WERI-Rb-1 (cell line): ENCODE results near the gene LRRC37A3.

ENCODE experiments used
- DNase-seq: peaks from one replicate; pipeline ENCODE4 v3.0.0-alpha.2; 2020
- H3K27ac ChIP-seq: fragments of 250-450 bp; sonication (Bioruptor Pico); 2 replicates; pipeline ENCODE4 v1.5.1; 2020; ENCODE audit warnings: mild to moderate bottlenecking, moderate library complexity
- H3K27me3 ChIP-seq: fragments of 250-450 bp; sonication (Bioruptor Pico); 2 replicates; pipeline ENCODE4 v1.5.1; 2021; ENCODE audit warnings: mild to moderate bottlenecking, low read depth, moderate library complexity; ENCODE audit not compliant: insufficient read depth, severe bottlenecking
- H3K36me3 ChIP-seq: fragments of 250-450 bp; sonication (Bioruptor Pico); 2 replicates; pipeline ENCODE4 v1.5.1; 2020; ENCODE audit warnings: mild to moderate bottlenecking, moderate library complexity
- H3K4me3 ChIP-seq: 2 replicates; pipeline ENCODE4 v1.5.1; 2011; ENCODE audit warnings: low read depth, mild to moderate bottlenecking, control low read depth, low read length
- H3K9me3 ChIP-seq: fragments of 250-450 bp; sonication (Bioruptor Pico); 2 replicates; pipeline ENCODE4 v1.5.1; 2021; ENCODE audit warnings: mild to moderate bottlenecking, moderate library complexity; ENCODE audit not compliant: severe bottlenecking
- CTCF ChIP-seq: IDR thresholded peaks from 2 replicates; pipeline ENCODE4 v1.5.1; 2011; ENCODE audit warnings: low read depth, mild to moderate bottlenecking, control low read depth, inconsistent platforms, low read length

Gene LRRC37A3

GRCh38 chr17:64950871-64951270, 31.6 kb upstream of the LRRC37A3 start:
- DNase-seq, result no peak
- H3K4me3 ChIP-seq, result no peak overlapping the region

GRCh38 chr17:64947152-64947551, 27.9 kb upstream of the LRRC37A3 start:
- DNase-seq, result no peak
- H3K27me3 ChIP-seq, result no peaks in the 10 kb centered on the region
- TF ChIP-seq CTCF, result no peak
- H3K9me3 ChIP-seq, result no peaks in the 10 kb centered on the region
- H3K36me3 ChIP-seq, result no peaks in the 10 kb centered on the region
- H3K4me3 ChIP-seq, result no peak overlapping the region
- no peak overlapping the region for H3K27ac ChIP-seq

More at GRCh38 chr17:64950871-64951270, 31.6 kb upstream of the LRRC37A3 start:
- Histone ChIP-seq H3K27ac (no peak overlapping the region), H3K36me3 (no peaks in the 10 kb centered on the region), H3K9me3 (no peaks in the 10 kb centered on the region), H3K27me3 (no peaks in the 10 kb centered on the region)
- TF ChIP-seq CTCF, result no peak

GRCh38 chr17:64941761-64942160, 22.5 kb upstream of the LRRC37A3 start:
- Histone ChIP-seq H3K4me3 (no peak overlapping the region), H3K27ac (no peak overlapping the region), H3K36me3 (no peaks in the 10 kb centered on the region), H3K9me3 (no peaks in the 10 kb centered on the region), H3K27me3 (no peaks in the 10 kb centered on the region)
- TF ChIP-seq CTCF, result no peak
- DNase-seq, result no peak

GRCh38 chr17:64941045-64941444, 21.8 kb upstream of the LRRC37A3 start:
- no peak for DNase-seq
- Histone ChIP-seq H3K27me3 (no peaks in the 10 kb centered on the region), H3K4me3 (no peak overlapping the region), H3K9me3 (no peaks in the 10 kb centered on the region), H3K27ac (no peak overlapping the region), H3K36me3 (no peaks in the 10 kb centered on the region)
- TF ChIP-seq CTCF, result no peak

- no peak for DNase-seq
- Histone ChIP-seq H3K36me3 (no peaks in the 10 kb centered on the region), H3K27ac (no peak overlapping the region), H3K9me3 (no peaks in the 10 kb centered on the region), H3K27me3 (no peaks in the 10 kb centered on the region), H3K4me3 (no peak overlapping the region)
- TF ChIP-seq CTCF, result no peak
Measured at GRCh38 chr17:64940055-64940454, 20.8 kb upstream of the LRRC37A3 start.

- TF ChIP-seq CTCF, result peak; percentile 94
- Histone ChIP-seq H3K9me3 (no peaks in the 10 kb centered on the region), H3K27ac (no peak overlapping the region), H3K27me3 (no peaks in the 10 kb centered on the region), H3K36me3 (no peaks in the 10 kb centered on the region), H3K4me3 (no peak overlapping the region)
- peak; percentile 67 for DNase-seq
Measured at GRCh38 chr17:64938925-64939474, 19.7 kb upstream of the LRRC37A3 start.
